Measurements from ENCODE around the gene C1orf115. TPM values are rescaled to one million over a fixed set of nuclear protein-coding genes. Genes with fewer than 3 reads are reported as not detected.
"Not testable (repeated sequence)": the region's sequence is repeated elsewhere in the genome, so short reads cannot be mapped to it uniquely, and the experiment has no call there.

The C1orf115 gene
- total RNA-seq, 2 experiments from 2014 or later = 0.12 to 0.16 TPM

DNA sequence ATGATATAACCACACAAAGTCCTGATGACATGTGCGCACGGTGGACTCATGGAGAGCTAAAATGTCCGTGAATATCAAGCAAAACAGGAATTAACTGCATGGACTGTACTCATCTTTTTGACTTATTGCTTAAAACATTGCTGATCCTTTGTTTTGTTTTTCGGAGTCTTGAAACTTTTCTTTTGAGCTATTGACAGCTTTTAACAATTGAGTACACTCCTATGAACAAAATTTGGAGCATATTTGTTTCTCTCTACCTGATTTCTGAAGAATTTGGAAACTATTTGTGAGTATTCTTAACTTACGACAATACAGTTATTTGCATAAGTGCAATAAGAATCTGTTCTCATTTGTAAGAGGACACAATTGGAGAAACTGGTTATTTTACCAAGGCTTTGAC, 25.8 kb downstream of the C1orf115 start:
- DNase-seq = not testable (repeated sequence)

GRCh38 chr1:220717800-220718640, 27.9 kb downstream of the C1orf115 start:
- Mint-ChIP-seq H3K4me1 (no peaks in the 10 kb centered on the region), H3K27me3 (peaks cover 5% of the 10 kb centered on the region), H3K27ac (no peak overlapping the region), H3K4me3 (no peak overlapping the region), H3K36me3 (no peaks in the 10 kb centered on the region), H3K9me3 (ENCODE audit: low read depth) (peaks cover 4% of the 10 kb centered on the region)
- no peak for ATAC-seq
- no peak for DNase-seq
- CTCF ChIA-PET = no interaction called here

More for the DNA sequence above, 25.8 kb downstream of the C1orf115 start:
- CTCF ChIA-PET; H3K27ac Mint-ChIP-seq; H3K36me3 Mint-ChIP-seq; H3K9me3 Mint-ChIP-seq (ENCODE audit: low read depth); H3K4me1 Mint-ChIP-seq; H3K4me3 Mint-ChIP-seq; H3K27me3 Mint-ChIP-seq; ATAC-seq: not testable (repeated sequence)

DNA sequence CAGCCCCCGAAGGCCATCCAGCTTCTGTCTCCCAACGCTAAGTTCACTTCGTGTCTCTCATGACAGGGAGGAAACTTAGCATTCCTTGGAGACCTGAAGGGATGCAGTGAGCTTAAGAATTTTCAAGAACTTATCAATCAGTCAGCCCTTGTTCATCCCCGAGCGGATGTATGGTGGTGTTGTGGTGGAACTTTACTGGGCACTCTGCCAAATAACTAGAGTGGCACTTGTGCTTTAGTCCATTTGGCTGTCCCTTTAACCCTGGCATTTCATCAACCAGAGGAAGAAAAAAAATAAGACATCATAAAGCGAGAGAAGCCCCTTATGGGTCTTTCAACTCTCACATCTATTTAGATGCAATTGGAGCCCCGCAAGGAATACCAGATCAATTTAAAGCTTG, 31.1 kb downstream of the C1orf115 start:
- not testable (repeated sequence) for H3K4me3 Mint-ChIP-seq, ATAC-seq

DNA sequence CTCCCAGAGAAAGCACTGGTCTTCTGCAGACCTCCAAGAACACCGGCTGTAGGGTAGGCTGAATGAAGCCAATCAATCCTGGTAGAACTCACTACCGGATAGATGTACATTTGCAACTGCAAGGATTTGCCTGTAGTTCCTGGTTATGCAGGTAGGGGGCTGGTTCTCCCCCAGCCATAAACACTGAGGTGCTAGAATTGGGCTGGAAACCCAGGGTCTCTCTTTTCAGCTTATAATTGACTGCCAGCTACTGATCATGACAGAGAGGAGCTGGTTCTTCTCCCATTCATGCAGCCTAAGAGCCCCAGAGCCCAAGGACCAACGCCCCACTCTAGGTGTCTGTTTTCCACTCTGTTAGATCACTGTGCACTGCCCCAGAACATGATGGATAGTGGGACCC, 36.5 kb downstream of the C1orf115 start:
- Mint-ChIP-seq H3K4me3 (no peak overlapping the region), H3K4me1 (no peaks in the 10 kb centered on the region), H3K36me3 (no peaks in the 10 kb centered on the region), H3K9me3 (ENCODE audit: low read depth) (no peaks in the 10 kb centered on the region), H3K27me3 (peaks cover 6% of the 10 kb centered on the region), H3K27ac (no peak overlapping the region)
- CTCF ChIA-PET = no interaction called here
- DNase-seq = no peak
- no peak for ATAC-seq

More for the DNA sequence above, 31.1 kb downstream of the C1orf115 start:
- DNase-seq; H3K4me1 Mint-ChIP-seq; H3K9me3 Mint-ChIP-seq (ENCODE audit: low read depth); H3K27ac Mint-ChIP-seq; H3K36me3 Mint-ChIP-seq; H3K27me3 Mint-ChIP-seq: not testable (repeated sequence)
- CTCF ChIA-PET = interaction anchor here (0.9 kb wide), 1 partner anchor 21 kb away, joined by 3 read pairs; no protein-coding TSS in a partner anchor

DNA sequence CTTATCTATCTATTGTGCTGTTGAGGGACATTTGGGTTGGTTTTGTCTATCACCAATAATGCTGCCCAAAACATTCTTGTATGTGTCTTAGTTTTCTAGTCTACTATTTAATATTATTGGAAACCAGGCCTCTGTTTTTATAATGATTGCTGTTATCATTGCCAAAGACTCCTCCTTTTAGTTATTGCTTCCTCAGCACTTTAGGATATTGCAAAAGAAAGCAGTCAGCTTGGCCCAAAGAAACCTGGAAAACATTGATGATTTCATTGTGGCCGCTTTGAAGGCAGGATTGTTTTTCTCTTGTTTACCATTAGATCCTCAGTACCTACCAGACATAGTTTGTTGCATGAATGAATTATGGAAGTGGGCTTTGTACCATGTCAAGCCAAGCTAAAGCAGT, 37.4 kb downstream of the C1orf115 start:
- ATAC-seq (no peak), DNase-seq (no peak)
- peaks cover 6% of the 10 kb centered on the region for H3K27me3 Mint-ChIP-seq
- no peaks in the 10 kb centered on the region for H3K9me3 Mint-ChIP-seq (ENCODE audit: low read depth)
- no peak overlapping the region for H3K4me3 Mint-ChIP-seq
- CTCF ChIA-PET = no interaction called here
- H3K36me3 Mint-ChIP-seq = no peaks in the 10 kb centered on the region
- H3K4me1 Mint-ChIP-seq = peaks cover 1% of the 10 kb centered on the region
- no peak overlapping the region for H3K27ac Mint-ChIP-seq

- CTCF ChIA-PET = no interaction called here
- Mint-ChIP-seq H3K27me3 (peaks cover 2% of the 10 kb centered on the region), H3K27ac (no peak overlapping the region), H3K4me3 (no peak overlapping the region), H3K4me1 (peaks cover 9% of the 10 kb centered on the region), H3K36me3 (no peaks in the 10 kb centered on the region), H3K9me3 (ENCODE audit: low read depth) (no peaks in the 10 kb centered on the region)
- ATAC-seq = no peak
- DNase-seq = no peak
Measured at GRCh38 chr1:220730486-220730885, 40.3 kb downstream of the C1orf115 start.

DNA sequence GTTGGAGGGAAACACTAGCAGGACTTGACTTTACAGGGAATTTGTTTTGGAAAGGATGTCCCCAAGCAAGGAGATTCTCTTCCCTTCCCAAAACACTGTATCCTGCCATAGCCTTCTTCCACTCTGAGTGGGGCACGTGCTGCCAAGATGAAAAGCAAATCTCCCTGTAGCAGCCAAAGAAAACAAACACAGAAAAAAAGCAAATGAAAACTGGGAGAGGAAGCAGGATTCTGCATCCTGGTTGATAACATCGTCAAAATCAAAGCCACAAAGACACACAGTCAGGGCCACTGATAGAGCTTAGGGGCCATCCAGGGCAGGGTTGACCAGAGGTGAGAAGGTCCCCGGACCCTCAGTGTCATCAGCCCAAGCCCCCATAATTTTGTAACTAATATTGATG, 42.0 kb downstream of the C1orf115 start:
- H3K4me1 Mint-ChIP-seq = peaks cover 9% of the 10 kb centered on the region
- no peak for ATAC-seq
- peaks cover 2% of the 10 kb centered on the region for H3K27me3 Mint-ChIP-seq
- no peak for DNase-seq
- CTCF ChIA-PET = interaction anchor here (1.8 to 2.7 kb wide), 2 partner anchors 40 to 53 kb away, joined by 8 to 12 read pairs; no protein-coding TSS in a partner anchor
- H3K36me3 Mint-ChIP-seq = no peaks in the 10 kb centered on the region
- H3K4me3 Mint-ChIP-seq = no peak overlapping the region
- H3K27ac Mint-ChIP-seq = no peak overlapping the region
- no peaks in the 10 kb centered on the region for H3K9me3 Mint-ChIP-seq (ENCODE audit: low read depth)

- Mint-ChIP-seq H3K27ac (no peak overlapping the region), H3K4me3 (no peak overlapping the region), H3K9me3 (ENCODE audit: low read depth) (no peaks in the 10 kb centered on the region), H3K36me3 (no peaks in the 10 kb centered on the region), H3K27me3 (peaks cover 4% of the 10 kb centered on the region), H3K4me1 (peaks cover 9% of the 10 kb centered on the region)
- DNase-seq (no peak), ATAC-seq (no peak)
- CTCF ChIA-PET = interaction anchor here (1.0 to 2.7 kb wide), 17 partner anchors 8 to 551 kb away, joined by 3 to 16 read pairs (median 5); partner anchors contain the start of gene C1orf115
Measured at GRCh38 chr1:220732621-220733020, 42.5 kb downstream of the C1orf115 start.

DNA sequence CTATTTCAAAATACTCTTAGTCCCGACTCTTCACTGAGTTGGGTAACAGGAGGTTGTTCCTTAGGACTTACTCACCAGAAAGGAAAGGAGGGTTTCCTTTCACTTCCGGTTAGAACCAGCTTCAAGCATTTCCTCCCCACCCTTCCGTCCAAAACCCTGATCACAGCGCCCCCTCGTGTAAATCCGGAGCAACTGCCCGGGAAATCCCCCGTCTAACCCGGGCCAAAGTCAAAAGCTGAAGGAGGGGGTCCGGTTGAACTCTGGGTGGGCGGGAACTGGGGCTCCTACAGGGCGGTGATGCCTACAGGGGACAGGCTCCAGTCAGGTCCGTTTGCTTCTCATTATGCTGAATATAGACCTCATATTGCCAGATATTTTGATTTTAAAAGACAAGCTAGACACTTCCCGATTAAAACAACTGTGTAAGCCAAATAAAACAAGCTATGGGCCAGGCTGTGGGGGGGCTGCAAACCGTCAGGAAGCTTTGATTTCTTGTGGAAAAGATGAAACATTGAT, 43.0 kb downstream of the C1orf115 start:
- Mint-ChIP-seq H3K4me1 (peaks cover 9% of the 10 kb centered on the region), H3K4me3 (no peak overlapping the region), H3K27me3 (peaks cover 4% of the 10 kb centered on the region), H3K9me3 (ENCODE audit: low read depth) (no peaks in the 10 kb centered on the region), H3K27ac (no peak overlapping the region), H3K36me3 (no peaks in the 10 kb centered on the region)
- peak; percentile 95 for ATAC-seq
- peak; percentile 84 for DNase-seq
- CTCF ChIA-PET = interaction anchor here (0.6 to 2.7 kb wide), 25 partner anchors 9 to 893 kb away, joined by 3 to 16 read pairs (median 4); partner anchors contain the start of gene C1orf115

GRCh38 chr1:220734571-220735326, 44.6 kb downstream of the C1orf115 start:
- H3K4me1 Mint-ChIP-seq = peaks cover 9% of the 10 kb centered on the region
- H3K4me3 Mint-ChIP-seq = no peak overlapping the region
- no peak for DNase-seq
- no peaks in the 10 kb centered on the region for H3K9me3 Mint-ChIP-seq (ENCODE audit: low read depth)
- CTCF ChIA-PET = interaction anchor here (0.6 to 2.7 kb wide), 6 partner anchors 9 to 56 kb away, joined by 3 to 16 read pairs (median 8); partner anchors contain the start of gene C1orf115
- no peak overlapping the region for H3K27ac Mint-ChIP-seq
- H3K36me3 Mint-ChIP-seq = no peaks in the 10 kb centered on the region
- peaks cover 4% of the 10 kb centered on the region for H3K27me3 Mint-ChIP-seq
- no peak for ATAC-seq

- CTCF ChIA-PET; H3K27ac Mint-ChIP-seq; H3K36me3 Mint-ChIP-seq; H3K9me3 Mint-ChIP-seq (ENCODE audit: low read depth); ATAC-seq; H3K4me3 Mint-ChIP-seq; DNase-seq; H3K4me1 Mint-ChIP-seq: not testable (repeated sequence)
- H3K27me3 Mint-ChIP-seq = peaks cover 11% of the 10 kb centered on the region
Measured at GRCh38 chr1:220736283-220736682, 46.1 kb downstream of the C1orf115 start.

- Mint-ChIP-seq H3K4me3 (no peak overlapping the region), H3K27me3 (peaks cover 22% of the 10 kb centered on the region), H3K36me3 (no peaks in the 10 kb centered on the region), H3K4me1 (no peaks in the 10 kb centered on the region), H3K27ac (no peak overlapping the region), H3K9me3 (ENCODE audit: low read depth) (no peaks in the 10 kb centered on the region)
- CTCF ChIA-PET = interaction anchor here (1.9 kb wide), 1 partner anchor 8 kb away, joined by 6 read pairs; no protein-coding TSS in a partner anchor
- DNase-seq = no peak
- no peak for ATAC-seq
Measured at GRCh38 chr1:220741349-220741748, 51.2 kb downstream of the C1orf115 start.

DNA sequence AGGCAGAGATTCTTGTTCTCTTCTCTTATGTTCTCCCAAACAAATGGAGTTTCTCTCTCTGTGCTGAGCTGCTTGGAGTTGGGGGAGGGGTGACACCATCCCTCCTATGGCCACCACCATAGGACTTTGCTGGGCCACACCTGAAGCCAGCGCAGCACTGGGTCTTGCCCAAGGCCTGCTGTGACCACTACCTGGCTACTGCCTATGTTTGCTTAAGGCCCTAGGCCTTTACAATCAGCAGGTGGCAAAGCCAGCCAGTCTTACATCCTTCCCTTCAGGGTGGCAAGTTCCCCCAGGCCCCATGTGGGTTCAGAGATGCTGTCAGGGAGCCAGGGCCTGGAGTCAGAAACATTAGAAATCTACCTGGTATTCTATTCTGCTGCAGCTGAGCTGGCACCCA, 51.7 kb downstream of the C1orf115 start:
- Mint-ChIP-seq H3K4me1 (no peaks in the 10 kb centered on the region), H3K9me3 (ENCODE audit: low read depth) (no peaks in the 10 kb centered on the region), H3K36me3 (no peaks in the 10 kb centered on the region), H3K4me3 (no peak overlapping the region), H3K27ac (no peak overlapping the region), H3K27me3 (peaks cover 26% of the 10 kb centered on the region)
- CTCF ChIA-PET = interaction anchor here (1.9 kb wide), 1 partner anchor 8 kb away, joined by 6 read pairs; no protein-coding TSS in a partner anchor
- ATAC-seq (no peak), DNase-seq (no peak)
